ENCODE data around the gene EVL.

Gene EVL

GRCh38 chr14:100088226-100088625, 23.0 kb downstream of the EVL start:
- no peak for DNase-seq

- DNase-seq: no peak
Observed at GRCh38 chr14:100091386-100091785, 26.2 kb downstream of the EVL start.

- no peak for DNase-seq
Observed at GRCh38 chr14:100092832-100093231, 27.6 kb downstream of the EVL start.

DNA sequence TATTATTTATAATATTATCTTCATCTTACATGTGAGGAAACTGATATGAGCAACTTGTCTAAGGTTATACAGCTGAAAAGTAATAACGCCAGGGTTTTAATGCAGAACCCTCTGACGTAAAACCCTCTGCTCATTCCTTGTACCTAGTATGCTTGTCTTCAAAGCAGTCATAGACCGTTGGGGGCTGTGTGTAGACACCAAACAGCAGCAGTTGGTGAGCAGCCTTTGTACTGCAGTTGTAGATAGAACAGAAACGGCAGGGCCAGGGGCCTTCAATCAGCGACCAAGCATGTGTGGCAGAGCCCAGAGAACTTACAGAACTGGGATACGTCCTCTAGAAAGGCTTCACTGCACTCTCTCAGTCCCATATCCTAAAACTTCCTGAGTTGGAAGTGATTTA, 28.1 kb downstream of the EVL start:
- no peak for DNase-seq

GRCh38 chr14:100096656-100097055, 31.4 kb downstream of the EVL start:
- DNase-seq: no peak

GRCh38 chr14:100098171-100098570, 32.9 kb downstream of the EVL start:
- DNase-seq: no peak

DNA sequence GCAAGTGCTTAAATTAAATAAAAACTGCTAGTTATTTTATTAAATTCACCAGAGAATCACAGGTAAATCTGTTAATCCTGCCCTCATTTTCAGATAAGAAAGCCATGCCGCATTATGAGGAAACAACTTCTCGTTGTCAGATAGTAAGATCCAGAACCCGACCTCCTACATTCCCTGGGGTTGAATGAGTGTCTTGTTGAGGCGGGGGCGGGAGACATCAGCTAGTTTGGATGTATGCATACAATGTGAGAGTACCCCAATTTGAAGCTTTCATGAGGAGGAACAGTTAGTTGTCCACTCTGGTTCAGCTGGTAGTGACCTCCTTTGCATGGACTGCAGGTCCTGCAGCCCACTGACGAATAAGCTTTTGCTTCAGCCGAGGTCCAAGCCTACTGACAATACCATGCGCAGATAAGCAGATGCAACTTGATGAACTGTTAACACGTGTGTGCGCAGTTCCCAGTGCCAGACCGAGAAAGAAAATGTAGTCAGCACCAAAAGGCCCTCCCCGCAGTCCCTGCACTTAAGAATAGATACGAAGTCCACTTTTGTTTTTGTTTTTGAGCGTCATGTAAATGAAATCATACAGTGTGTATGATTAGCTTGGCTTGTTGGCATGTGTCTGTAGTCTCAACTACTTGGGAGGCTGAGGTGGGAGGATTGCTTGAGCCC, 34.9 kb downstream of the EVL start:
- peak; percentile 47 for DNase-seq

DNA sequence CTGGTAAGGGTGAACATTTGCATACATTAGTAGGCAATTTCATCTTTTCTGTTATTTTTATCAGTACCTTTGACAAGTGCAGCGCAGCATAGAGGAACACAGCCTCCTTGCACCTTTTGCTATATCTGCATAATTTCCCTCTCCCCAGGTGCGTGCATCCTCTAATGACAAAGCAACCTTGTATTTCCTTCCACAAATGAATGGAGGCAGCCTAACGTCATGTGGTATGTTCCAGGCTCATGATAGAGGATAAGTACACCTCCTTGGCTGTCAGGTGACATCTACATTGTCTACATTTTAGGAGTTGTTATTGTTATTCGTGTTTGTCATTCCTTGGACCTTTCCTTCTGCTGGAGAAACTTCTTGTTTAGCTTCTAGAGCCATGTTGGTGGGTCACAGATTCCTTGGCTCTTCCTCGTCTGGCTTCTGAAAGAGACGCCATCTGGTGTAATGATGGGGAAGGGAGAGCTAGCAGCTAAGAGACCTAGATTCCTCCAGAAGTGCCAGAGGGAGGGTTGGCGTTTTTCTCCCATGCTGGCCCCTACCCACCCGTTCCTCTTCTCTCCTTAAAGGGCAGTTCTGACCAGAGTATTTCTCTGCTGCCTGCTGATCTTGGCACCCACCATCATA, 37.0 kb downstream of the EVL start:
- no peak for DNase-seq

DNA sequence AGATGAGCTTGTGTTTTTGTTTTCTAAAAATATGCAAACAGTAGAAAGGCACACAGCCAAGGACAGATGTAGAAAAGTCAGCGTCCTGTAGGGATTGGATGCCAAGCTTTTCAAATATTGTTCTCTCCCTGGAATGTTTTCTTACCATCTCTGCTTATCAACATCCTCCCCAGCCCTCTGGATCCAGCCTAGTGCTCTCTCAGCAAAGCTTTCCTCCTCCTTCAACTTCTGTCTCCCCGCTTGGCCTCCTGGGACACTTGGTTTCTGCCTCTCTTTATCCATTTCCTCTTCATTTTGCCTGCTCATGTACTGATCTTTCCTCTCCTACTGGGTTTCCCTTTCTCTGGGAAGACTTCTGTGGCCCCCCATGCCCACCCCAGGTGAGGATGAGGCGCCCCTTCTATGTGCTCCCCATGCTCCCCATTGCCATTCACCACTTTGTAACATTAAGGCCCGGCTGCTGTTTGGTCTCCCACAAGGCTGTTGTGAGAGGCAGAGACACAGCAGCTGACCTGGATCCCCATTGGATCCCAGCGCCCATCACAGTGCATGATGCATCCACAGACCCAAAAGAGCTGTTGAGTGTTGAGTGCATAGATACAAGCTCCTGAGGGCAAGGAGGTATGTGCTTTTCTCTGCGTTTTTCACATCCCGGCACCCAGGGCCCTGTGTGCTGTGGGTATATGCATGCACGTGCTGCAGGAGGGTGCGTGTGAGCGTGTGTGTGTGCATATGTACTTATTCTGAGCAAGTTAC, 38.2 kb downstream of the EVL start:
- peak; percentile 34 for DNase-seq

GRCh38 chr14:100104006-100104352, 38.8 kb downstream of the EVL start:
- DNase-seq: no peak

- DNase-seq: no peak
Observed at GRCh38 chr14:100104523-100105300, 39.5 kb downstream of the EVL start.

DNA sequence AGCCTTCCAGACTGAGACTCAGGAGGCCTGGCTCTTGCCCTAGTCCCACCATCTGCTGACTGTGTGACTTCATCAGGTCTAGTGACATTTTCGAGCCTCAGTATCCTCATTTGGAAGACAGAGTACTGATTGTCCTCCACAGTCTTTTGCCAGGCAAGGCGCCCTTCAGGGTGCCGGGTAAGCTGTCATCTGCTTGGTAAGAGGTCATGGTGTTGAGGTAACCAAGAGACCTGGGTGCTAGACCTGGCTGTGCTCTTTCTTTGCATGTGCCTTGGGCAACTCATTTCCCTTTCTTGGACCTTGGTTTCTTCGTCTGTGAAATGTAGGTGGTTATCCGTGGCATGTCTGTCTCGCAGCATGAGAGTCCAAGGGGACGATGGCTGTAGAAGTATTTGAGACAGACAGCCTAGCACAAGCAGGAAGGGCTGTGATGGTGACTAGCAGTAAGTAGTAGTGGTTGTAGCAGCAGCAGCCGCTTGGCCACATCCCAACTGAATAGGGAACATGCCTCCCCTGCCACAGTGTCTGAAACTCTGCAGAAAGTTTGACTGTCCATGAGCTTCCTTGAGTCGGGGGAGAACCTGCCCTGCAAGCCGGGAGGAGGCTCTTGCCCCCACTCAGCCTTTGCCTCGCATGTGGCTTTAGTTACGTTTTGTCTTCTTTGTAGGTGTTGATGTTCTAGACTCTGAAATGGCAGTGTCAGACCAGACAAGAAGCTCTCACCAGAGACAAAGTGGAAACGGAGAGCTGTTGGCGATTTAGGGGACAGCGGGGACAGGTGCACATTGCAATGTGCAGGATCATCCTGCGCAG, 40.3 kb downstream of the EVL start:
- no peak for DNase-seq

- DNase-seq: peak; percentile 68
Observed at GRCh38 chr14:100106250-100107112, 41.3 kb downstream of the EVL start.

GRCh38 chr14:100107236-100107635, 42.0 kb downstream of the EVL start:
- no peak for DNase-seq

- peak; percentile 91 for DNase-seq
Observed at GRCh38 chr14:100108042-100108825, 43.0 kb downstream of the EVL start.

GRCh38 chr14:100108840-100109593, 43.8 kb downstream of the EVL start:
- DNase-seq: no peak

- DNase-seq: no peak
Observed at GRCh38 chr14:100109594-100109955, 44.4 kb downstream of the EVL start.

- DNase-seq: no peak
Observed at GRCh38 chr14:100110816-100111215, 45.6 kb downstream of the EVL start.

DNA sequence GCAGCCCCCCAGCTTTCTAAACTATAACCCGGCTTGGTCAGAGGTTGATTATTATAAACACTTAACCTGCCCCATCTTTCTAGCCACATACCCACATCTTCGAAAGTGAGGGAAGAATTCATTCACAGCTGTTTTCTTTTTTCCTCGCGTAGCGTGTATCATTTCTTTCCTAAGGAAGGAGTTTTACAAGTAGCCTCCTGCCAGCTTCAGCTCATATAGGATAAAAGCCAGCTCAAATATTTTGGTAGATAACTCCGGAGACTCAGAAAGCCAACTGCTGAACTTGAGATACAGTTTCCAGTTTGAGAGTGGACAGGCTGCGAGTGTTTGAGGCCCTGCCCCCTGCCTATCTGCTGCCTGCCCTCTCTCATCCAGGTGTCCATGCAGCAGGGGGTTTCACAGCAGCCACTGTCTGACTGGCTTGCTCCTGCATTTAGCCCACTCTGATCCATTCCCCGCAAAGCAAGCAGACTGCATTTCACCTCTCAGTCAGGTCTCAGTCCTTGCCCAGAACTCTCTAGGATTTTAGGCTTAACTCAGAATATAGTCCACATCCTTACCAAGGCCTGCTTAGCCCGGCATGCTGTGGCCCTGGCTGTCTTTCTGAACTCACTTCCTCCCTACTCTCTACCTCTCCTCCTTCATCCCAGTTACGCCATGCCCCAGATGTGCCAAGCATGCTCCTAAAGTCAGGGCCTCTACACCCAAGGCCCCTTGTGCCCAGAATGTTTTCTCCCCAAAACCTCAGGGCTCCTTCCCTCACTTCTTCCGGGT, 46.9 kb downstream of the EVL start:
- no peak for DNase-seq
